Measurements from ENCODE around the gene IGFBP7.

The IGFBP7 gene

DNA sequence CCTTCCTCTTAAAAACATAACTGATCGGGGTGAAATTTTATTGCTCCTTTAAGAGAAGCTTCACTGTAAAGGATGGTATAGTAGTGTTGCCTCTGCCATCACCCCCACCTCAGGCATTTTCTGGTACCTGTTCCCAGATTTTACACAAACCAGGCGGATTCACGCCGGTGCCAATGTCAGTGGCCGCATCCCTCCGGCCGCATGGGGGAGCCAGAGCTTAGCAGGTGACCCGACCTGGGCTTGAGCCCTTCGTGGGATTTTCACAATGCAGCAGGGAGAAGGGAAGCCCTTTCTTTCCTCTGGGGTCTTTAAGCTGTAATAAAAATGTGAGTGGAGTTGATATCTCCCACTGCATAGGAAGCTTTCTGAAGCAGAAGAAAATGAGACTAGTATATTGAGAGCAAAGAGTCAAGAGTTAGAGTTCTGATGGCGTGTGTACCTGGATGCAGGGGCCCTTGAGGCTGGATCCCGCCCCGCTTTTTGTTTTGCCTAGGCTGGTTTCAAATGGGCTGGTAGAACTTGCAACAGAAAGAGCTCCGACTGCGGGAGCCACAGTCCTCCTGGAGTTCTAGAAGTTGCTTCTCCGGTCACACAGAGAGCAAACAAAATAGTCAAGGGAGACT, 72.1 kb downstream of the IGFBP7 start:
- DNase-seq = no peak

DNA sequence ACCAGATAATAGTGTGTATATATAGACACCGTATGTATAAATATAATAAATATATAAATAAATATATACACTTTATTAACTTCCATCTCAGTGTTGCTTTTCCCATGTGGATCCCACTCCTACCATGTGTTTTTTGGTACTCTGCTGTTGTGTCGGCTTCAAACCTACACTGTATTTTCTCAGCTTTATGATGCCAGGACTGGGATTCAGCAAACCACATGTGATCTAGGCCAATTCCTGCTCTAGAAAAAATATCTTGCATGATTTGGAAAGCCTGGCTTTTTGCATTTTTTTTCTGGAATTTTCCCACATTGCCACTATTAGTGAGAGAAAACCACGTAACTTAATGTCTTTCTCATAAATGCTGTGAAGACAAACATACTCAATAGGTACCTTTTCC, 75.7 kb downstream of the IGFBP7 start:
- no peak for DNase-seq

DNA sequence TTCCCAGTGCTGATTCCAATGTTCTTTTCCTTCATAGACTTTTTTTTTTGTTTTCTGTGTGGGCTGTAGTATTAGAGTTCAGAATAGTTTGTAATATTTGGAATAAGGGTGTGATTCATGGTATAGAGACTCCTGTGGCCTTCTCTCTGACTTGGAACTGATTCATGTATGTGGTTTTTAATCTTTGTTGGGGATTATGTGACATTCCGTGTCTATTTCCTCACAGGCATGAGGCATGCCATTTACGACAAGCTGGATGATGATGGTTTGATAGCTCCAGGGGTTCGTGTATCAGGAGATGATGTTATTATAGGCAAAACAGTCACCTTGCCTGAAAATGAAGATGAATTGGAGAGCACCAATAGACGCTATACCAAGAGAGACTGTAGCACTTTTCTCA, 87.1 kb downstream of the IGFBP7 start:
- no peak for DNase-seq

DNA sequence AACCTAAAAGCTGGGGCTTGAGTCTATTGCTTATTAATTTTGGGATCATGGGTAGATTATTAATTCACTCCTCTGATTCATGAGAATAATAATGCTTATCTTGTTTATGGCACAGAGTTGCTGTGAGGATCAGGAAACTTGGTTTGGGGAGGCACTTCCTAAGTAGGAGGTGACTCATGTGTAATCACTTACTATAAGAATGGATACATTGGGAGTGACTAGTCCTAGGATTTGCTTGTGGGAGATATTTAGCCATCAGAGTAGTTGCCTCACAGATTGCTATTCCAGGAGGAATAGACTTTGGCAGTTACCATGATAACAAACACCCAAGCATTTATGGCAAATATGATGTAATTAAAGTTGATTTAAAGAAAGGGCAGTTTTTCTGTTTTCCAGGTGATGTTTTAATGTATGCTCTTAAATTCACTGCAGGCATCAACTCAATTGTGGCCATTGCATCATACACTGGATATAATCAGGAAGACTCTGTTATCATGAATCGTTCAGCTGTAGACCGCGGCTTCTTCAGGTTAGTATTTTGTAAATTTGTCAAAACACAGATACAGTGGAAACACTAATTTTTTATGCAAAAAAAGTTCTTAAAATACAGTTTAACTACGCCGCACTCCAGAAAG, 89.6 kb downstream of the IGFBP7 start:
- DNase-seq = no peak

DNA sequence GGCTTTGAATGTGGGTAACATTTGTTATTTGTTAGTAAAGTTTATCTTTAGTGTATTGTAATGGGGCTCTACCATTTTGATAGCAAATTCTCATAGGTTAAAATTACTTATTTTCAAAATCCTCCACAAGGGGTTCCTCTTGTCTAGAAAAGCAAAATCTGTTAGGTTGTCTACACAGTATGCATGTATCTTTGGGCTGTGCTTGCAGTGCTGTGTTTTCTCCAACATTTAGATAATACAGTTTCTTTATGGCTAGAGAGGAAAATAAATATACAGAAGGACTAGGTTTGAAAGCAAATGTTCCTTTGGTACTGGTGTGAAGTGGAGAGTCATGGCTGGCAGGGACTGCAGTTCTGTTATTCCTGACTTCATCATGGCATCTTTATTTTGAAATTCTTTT, 91.2 kb downstream of the IGFBP7 start:
- no peak for DNase-seq

DNA sequence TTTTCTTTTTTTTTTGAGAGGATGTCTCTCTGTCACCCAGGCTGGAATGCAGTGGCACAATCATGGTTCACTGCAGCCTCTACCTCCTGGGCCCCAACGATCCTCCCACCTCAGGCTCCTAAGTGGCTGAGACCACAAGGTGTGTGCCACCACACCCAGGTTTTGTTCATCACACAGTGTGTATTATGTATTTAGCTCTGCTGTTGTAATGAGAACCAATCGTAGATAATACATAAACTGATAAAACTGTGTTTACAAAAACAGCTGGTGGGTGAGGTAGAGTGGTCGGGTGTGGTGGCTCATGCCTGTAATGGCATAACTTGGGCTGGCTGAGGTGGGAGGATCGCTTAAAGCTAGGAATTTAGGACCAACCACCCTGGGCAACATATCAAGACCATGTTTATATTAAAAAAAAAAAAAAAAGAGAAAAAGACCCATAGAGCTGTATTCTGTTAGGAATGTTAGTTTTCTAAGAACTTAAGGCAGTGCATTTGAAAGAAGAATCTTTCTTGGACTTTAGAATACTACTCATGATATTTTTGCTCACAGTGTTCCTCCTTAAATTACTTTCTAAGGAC, 96.6 kb downstream of the IGFBP7 start:
- no peak for DNase-seq

DNA sequence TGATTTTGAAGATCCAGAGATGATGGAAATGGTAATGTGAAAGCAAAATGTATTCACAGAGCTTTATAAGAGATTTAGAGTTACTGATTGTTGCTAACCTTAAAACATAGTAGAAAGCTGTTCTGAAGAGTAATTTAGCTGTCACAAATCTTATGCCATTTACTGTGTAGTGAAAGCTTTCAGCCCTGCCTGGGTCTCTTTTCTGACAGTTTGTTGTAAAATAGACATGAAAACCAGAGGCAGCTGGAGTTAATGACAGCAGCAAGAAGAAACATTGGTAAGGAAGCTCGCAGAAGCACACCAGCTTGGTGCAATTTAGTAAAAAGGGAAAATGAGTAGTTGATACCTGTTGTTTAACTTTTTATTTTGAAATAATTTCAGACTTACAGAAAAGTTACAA, 110.4 kb downstream of the IGFBP7 start:
- DNase-seq = no peak

DNA sequence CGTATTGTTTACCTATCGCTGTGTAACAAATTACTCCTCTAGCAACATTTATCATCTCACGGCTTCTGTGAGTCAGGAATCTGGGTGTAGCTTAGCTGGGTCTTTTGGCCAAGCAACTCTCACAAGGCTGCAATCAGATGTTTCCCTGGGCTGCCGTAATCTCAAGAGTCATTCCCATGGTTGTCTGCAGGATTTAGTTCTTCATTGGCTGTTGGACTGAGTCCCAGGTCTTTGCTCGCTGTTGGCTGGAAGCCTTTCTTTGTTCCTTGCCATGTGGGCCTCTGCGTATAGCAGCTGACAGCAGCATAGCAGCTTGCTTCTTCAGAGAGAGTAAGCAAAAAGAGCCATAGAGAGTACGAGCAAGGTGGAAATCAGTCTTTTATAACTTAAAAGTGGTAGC, 114.7 kb downstream of the IGFBP7 start:
- no peak for DNase-seq

DNA sequence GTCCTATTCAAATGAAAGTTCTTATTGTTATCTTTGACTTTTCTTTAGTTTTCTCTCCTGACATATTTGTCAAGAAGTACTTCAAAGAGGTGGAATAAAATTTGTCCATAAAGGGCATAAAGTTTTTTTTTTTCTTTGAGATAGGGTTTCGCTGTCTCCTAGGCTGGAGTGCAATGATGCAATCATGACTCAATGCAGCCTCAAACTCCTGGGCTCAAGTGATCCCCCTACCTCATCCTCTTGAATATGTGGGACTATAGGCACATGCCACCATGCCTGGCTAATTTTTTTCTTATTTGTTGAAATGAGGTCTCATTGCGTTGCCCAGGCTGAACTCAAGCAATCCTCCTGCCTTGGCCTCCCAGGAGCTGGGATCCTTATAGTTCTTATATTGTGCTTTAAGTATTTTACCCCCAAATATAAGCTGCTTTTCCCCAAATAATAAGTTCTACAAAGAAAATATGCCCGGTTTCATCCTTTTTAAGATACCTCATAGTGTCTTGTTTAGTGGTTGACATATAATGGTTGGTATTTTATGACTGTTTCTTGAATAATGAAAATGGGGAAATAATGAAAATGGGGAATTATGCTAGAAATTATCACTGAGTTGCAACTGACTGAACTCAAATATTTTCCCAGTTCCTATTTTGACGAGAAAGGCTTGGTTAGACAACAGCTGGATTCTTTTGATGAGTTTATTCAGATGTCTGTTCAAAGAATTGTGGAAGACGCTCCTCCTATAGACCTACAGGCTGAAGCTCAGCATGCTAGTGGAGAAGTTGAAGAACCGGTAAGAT, 119.9 kb downstream of the IGFBP7 start:
- DNase-seq = no peak

DNA sequence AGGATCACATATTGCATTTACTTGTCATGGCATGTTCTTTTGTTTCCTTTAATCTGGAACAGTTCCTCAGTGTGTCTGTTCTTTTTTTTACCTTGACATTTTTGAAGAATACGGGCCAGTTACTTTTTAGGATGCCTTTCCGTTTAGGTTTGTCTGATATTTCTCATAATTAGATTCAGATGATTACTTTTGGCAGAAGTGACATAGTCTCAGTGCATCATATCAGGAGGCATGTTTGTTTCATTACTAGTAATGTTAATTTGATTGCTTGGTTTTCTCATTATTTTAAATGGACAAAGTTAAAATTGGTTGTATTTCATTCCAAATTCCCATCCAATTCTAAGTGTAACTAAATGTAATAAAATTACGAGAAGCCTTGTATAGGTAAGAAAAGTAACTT, 123.2 kb downstream of the IGFBP7 start:
- DNase-seq = no peak

DNA sequence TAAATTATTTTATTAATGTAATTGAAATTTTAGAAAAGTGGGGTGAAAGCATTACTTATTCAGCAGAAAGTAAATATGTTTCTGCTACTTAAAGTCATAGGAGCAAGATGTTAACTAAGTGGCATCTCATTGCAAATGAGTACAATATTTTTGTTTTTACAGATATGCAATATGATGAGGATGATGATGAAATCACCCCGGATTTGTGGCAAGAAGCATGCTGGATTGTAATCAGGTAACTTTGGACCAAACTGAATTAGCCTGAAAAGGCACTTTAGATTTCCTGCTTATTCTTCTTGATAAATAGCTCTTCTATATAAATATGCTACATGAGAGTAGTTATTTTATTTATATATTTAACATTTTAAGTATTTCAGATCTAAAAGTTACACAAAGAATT, 124.0 kb downstream of the IGFBP7 start:
- no peak for DNase-seq

DNA sequence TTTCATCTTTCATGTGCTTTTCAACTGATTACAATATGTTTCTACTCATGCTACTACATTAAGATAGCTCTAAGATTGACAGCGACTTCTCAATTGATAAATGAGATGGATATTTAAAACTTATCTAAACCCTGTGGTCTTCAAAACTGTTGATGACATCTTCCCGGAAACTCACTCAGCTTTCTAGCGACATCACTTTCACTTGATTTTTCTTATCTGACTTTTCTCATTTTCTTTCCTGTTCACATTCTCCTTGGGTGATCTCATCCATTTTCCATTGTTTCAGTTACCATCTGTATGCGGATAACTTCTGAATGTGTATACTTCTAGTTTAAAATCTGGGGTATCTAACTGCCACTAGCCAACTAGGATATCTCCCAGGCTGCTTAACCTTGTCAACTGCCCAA, 128.4 kb downstream of the IGFBP7 start:
- DNase-seq = no peak
